ENCODE measurements around the gene SPIN3. TPM values are rescaled to one million over a fixed set of nuclear protein-coding genes. Genes with fewer than 3 reads are reported as not detected.

Gene SPIN3
- total and polyA plus RNA-seq, 2 of the 8 experiments (the other 6 are each of a cell fraction or from before 2014, with no cell fraction given), result 9.1 to 13.3 TPM

GRCh38 chrX:56963377-56963776, 32.0 kb downstream of the SPIN3 start:
- POLR2A ChIA-PET (ENCODE audit: partially characterized antibody), result no interaction called here
- no peak overlapping the region for H3K23ac ChIP-seq (ENCODE audit: insufficient read length)
- no peak overlapping the region for H3K9ac ChIP-seq (replicated peaks in 1 of 4; ENCODE audit: extremely low read depth in 1 of 4, low read depth in 3 of 4, low read length in 3 of 4)
- H3K4ac ChIP-seq (replicated peaks; ENCODE audit: insufficient read length, low read depth, low read length), result no peak overlapping the region
- no peak overlapping the region for H2BK20ac ChIP-seq (ENCODE audit: low read length)
- no peak overlapping the region for H2BK15ac ChIP-seq (ENCODE audit: low read length)
- no peak overlapping the region for H4K91ac ChIP-seq (replicated peaks; ENCODE audit: insufficient read length, low read length)
- H2BK5ac ChIP-seq (ENCODE audit: low read depth, low read length), result no peak overlapping the region
- no peak overlapping the region for H3K4me2 ChIP-seq (ENCODE audit: insufficient read depth in 1 of 2, low read depth in 2 of 2, low read length in 2 of 2)
- peaks cover 0 to 6% (median 2%) of the 10 kb centered on the region in 4 experiments; a peak in 2 of 8 replicates for H3K36me3 ChIP-seq (ENCODE audit: control insufficient read depth in 2 of 4, insufficient read depth in 4 of 4, low read length in 3 of 4)
- no peaks in the 10 kb centered on the region for H3K23me2 ChIP-seq (ENCODE audit: low read depth, low read length)
- H3K27ac ChIP-seq (ENCODE audit: low read depth, low read length), result no peak overlapping the region
- no peak for FAIRE-seq
- H4K20me1 ChIP-seq (replicated peaks in 1 of 2; ENCODE audit: control insufficient read depth in 1 of 2, insufficient read depth in 2 of 2, low read length in 2 of 2), result no peaks in the 10 kb centered on the region
- H2BK120ac ChIP-seq (replicated peaks; ENCODE audit: low read depth, low read length), result no peak overlapping the region
- H3K79me2 ChIP-seq (ENCODE audit: control insufficient read depth in 1 of 2, insufficient read depth in 2 of 2, low read length in 2 of 2), result no peaks in the 10 kb centered on the region
- no peaks in the 10 kb centered on the region for H3K27me3 ChIP-seq (replicated peaks in 1 of 4; ENCODE audit: control insufficient read depth in 3 of 4, extremely low read depth in 1 of 4, insufficient read depth in 3 of 4, low read length in 3 of 4)
- H2BK12ac ChIP-seq (ENCODE audit: low read depth, low read length), result no peak overlapping the region
- H3K79me1 ChIP-seq (ENCODE audit: low read depth, low read length), result no peaks in the 10 kb centered on the region
- CTCF ChIA-PET (ENCODE audit: partially characterized antibody), result no interaction called here
- no peak overlapping the region for H3K14ac ChIP-seq (ENCODE audit: insufficient read length)
- no peak overlapping the region for H3K4me3 ChIP-seq (ENCODE audit: extremely low read depth in 1 of 4, insufficient read depth in 2 of 4, low read depth in 3 of 4, low read length in 4 of 4)
- H3K9me3 ChIP-seq (ENCODE audit: insufficient read depth in 2 of 2, low read depth in 1 of 2, low read length in 1 of 2), result no peaks in the 10 kb centered on the region
- H4K8ac ChIP-seq (ENCODE audit: extremely low read depth, insufficient read depth, low read length), result no peak overlapping the region
- no peak overlapping the region for H2AFZ ChIP-seq (ENCODE audit: low read length)
- no peak overlapping the region for H3K18ac ChIP-seq (ENCODE audit: extremely low read depth, low read length)
- WGBS, 2 experiments (ENCODE audit: extremely low coverage in 1 of 2, insufficient coverage in 1 of 2, insufficient read length in 1 of 2, insufficient replicate concordance in 2 of 2, low coverage in 1 of 2, low lambda C conversion rate in 2 of 2, missing lambda C conversion rate in 1 of 2), result 100% methylated on average over 1 of the region's 1 CpG; no CpG with 5 or more reads in 1 of the 2 experiments
- no peaks in the 10 kb centered on the region for H3K4me1 ChIP-seq (replicated peaks in 1 of 4; ENCODE audit: control insufficient read depth in 3 of 4, insufficient read depth in 4 of 4, low read length in 3 of 4)
- DNase-seq (ENCODE audit: low read depth in 1 of 2, low spot score in 2 of 2), result no peak
- H2AK5ac ChIP-seq (ENCODE audit: low read depth, low read length), result no peak overlapping the region
- no peak overlapping the region for H3K56ac ChIP-seq (replicated peaks; ENCODE audit: insufficient read length, low read depth, low read length)
- H4K5ac ChIP-seq (ENCODE audit: insufficient read length, low read depth, low read length), result no peak overlapping the region
- no peak for TF ChIP-seq TAF7 (optimal IDR thresholded peaks at IDR 0.05; ENCODE audit: borderline replicate concordance, low read depth, low read length)
- TF ChIP-seq SIRT6 (IDR thresholded peaks at IDR 0.05; ENCODE audit: low read length), result no peak
- TF ChIP-seq SP2 (IDR thresholded peaks at IDR 0.05; ENCODE audit: low read length), result no peak
- no peak for TF ChIP-seq KDM5A (IDR thresholded peaks at IDR 0.05; ENCODE audit: low read length)

All from H1 (cell line).